ACC112 (cell line): ENCODE data around the gene ACADM.
"Not testable (repeated sequence)": the region's sequence is repeated elsewhere in the genome, so short reads cannot be mapped to it uniquely, and the experiment has no call there.

Experiments used
- H2AFZ ChIP-seq: fragments of 200-600 bp; sonication (generic); one replicate; pipeline ENCODE4 v1.6.0; 2017; ENCODE audit warnings: antibody characterized with exemption, low read length; ENCODE audit not compliant: unreplicated experiment
- H3K27ac ChIP-seq: fragments of 200-600 bp; sonication (generic); 2 replicates; pipeline ENCODE4 v1.5.1; 2014; ENCODE audit warnings: low read depth, mild to moderate bottlenecking, antibody characterized with exemption, low read length, moderate library complexity
- H3K27me3 ChIP-seq: fragments of 200-600 bp; sonication (generic); 2 replicates; pipeline ENCODE4 v1.6.1; 2014; ENCODE audit warnings: mild to moderate bottlenecking, antibody characterized with exemption, low read length, moderate library complexity, mixed read lengths; ENCODE audit not compliant: insufficient read depth
- H3K36me3 ChIP-seq: fragments of 200-600 bp; sonication (generic); 2 replicates; pipeline ENCODE4 v1.6.1; 2016; ENCODE audit warnings: mild to moderate bottlenecking, antibody characterized with exemption, low read length, moderate library complexity, mixed read lengths; ENCODE audit not compliant: insufficient read depth
- H3K4me1 ChIP-seq: fragments of 200-600 bp; sonication (generic); one replicate; pipeline ENCODE4 v1.6.1; 2016; ENCODE audit warnings: low read length, mixed read lengths; ENCODE audit not compliant: insufficient read depth, unreplicated experiment, control insufficient read depth
- H3K4me3 ChIP-seq: fragments of 200-600 bp; sonication (generic); 2 replicates; pipeline ENCODE4 v1.5.1; 2014; ENCODE audit warnings: mild to moderate bottlenecking, low read depth, low read length
- H3K79me2 ChIP-seq: fragments of 200-600 bp; sonication (generic); one replicate; pipeline ENCODE4 v1.6.0; 2016; ENCODE audit warnings: low read length; ENCODE audit not compliant: control insufficient read depth, unreplicated experiment, insufficient read depth

ACADM gene

GRCh38 chr1:75719810-75720209 is 4.7 kb upstream of the ACADM start:
- no peaks in the 10 kb centered on the region for H3K4me1 ChIP-seq
- H2AFZ ChIP-seq: no peak overlapping the region
- H3K4me3 ChIP-seq: no peak overlapping the region
- no peaks in the 10 kb centered on the region for H3K36me3 ChIP-seq
- peaks cover under 1% of the 10 kb centered on the region for H3K79me2 ChIP-seq
- H3K27me3 ChIP-seq: 0 out of 2 replicates have a peak, but pooled peaks cover 3% of the 10 kb centered on the region
- H3K27ac ChIP-seq: no peak overlapping the region

DNA sequence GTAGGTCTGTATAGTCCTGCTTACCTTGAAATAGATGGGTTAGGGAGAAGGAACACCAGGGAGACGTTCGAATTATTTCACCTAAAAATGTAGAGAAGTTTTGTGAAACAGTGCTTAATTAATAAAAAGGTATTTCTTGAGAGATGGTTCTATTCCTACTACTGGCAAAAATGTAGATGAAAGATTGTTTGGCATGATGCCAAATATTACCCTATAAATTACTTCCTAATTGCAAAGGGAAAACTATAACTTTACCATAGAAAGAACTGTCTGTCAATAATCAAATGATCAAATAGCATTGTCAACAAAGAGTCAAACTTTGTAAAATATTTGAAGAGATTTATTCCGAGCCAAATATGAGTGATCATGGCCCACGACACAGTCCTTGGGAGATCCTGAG is 4.2 kb upstream of the ACADM start:
- no peaks in the 10 kb centered on the region for H3K36me3 ChIP-seq
- H3K4me3 ChIP-seq: no peak overlapping the region
- no peaks in the 10 kb centered on the region for H3K4me1 ChIP-seq
- 0 out of 2 replicates have a peak, but pooled peaks cover 1% of the 10 kb centered on the region for H3K27me3 ChIP-seq
- H2AFZ ChIP-seq: no peak overlapping the region
- peaks cover 6% of the 10 kb centered on the region for H3K79me2 ChIP-seq
- H3K27ac ChIP-seq: no peak overlapping the region

- Histone ChIP-seq H2AFZ (no peak overlapping the region), H3K4me1 (peaks cover under 1% of the 10 kb centered on the region), H3K4me3 (no peak overlapping the region)
Observed at GRCh38 chr1:75720820-75721219, 3.7 kb upstream of the ACADM start.

DNA sequence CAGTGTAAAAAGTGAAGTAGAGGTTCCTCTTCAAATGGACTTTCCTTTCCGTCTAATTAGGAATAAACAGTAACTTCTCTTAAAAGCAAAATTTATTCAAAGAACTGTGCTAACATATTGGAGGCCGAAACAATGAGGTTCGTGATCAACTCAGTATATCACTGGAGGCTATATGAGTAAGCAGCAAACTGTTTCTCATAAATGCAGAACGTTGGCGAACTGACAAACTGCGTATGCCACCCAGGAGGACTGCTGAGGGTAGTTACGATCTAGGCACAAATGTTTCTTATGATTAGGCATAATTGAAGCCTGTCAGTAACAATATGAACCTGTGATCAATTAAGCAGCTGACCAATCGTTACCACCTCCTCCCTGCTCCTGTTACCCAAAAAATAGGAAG is 2.3 kb upstream of the ACADM start:
- not testable (repeated sequence) for H3K27me3 ChIP-seq, H3K4me1 ChIP-seq, H3K27ac ChIP-seq, H2AFZ ChIP-seq, H3K36me3 ChIP-seq, H3K4me3 ChIP-seq
- peaks cover 24% of the 10 kb centered on the region for H3K79me2 ChIP-seq

More at GRCh38 chr1:75720820-75721219, 3.7 kb upstream of the ACADM start:
- Histone ChIP-seq H3K79me2 (peaks cover 11% of the 10 kb centered on the region), H3K27me3 (no peaks in the 10 kb centered on the region), H3K36me3 (no peaks in the 10 kb centered on the region), H3K27ac (no peak overlapping the region)

DNA sequence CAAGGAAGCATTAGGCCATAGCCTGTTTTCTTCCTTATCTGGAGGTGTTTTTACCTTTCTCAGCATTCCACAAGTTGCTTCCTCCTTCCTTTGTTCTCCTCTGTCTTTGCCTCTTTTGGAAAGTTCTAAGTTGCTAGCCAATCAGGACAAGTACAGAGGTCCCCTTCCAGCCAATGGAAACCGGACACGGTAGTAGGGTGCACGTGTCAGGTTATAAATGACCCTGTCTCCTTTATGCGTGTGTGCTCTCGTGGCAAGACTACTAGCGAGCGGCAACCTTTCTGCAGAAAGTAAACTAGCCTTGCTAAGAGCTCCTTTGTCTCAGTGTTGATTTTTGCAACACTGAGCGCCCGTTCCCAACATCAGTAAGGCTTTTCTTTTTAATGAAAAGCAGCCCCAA is 1.5 kb upstream of the ACADM start:
- Histone ChIP-seq H3K27ac (no peak overlapping the region), H3K27me3 (no peaks in the 10 kb centered on the region), H3K4me1 (peaks cover 8% of the 10 kb centered on the region), H2AFZ (no peak overlapping the region), H3K4me3 (no peak overlapping the region), H3K36me3 (no peaks in the 10 kb centered on the region), H3K79me2 (peaks cover 31% of the 10 kb centered on the region)

DNA sequence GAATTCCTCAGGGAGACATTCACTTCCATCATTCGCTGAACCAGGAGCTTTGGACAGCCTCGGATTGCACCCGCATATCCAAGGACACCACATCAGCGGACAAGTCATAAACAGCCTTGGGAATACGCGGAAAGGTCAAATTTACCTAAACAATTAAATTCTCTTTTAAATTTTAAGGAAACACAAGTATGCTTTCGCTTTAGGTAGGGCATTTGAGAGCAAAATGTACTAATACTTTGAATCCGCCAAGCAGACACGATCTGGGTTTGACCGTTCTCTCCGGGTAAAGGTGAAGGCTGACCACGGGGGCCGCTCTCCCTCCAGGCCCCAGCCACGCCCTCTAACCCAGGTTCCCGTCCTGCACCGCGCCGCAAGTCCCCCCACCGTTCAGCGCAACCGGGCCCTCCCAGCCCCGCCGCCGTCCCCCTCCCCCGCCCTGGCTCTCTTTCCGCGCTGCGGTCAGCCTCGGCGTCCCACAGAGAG is 479 bp upstream of the ACADM start:
- H3K27ac ChIP-seq: peak overlapping the region; percentile 60
- H3K36me3 ChIP-seq: no peaks in the 10 kb centered on the region
- H2AFZ ChIP-seq: peak overlapping the region; percentile 92
- no peaks in the 10 kb centered on the region for H3K27me3 ChIP-seq
- H3K79me2 ChIP-seq: peaks cover 32% of the 10 kb centered on the region
- peak overlapping the region; percentile 92 for H3K4me3 ChIP-seq
- peaks cover 8% of the 10 kb centered on the region for H3K4me1 ChIP-seq

DNA sequence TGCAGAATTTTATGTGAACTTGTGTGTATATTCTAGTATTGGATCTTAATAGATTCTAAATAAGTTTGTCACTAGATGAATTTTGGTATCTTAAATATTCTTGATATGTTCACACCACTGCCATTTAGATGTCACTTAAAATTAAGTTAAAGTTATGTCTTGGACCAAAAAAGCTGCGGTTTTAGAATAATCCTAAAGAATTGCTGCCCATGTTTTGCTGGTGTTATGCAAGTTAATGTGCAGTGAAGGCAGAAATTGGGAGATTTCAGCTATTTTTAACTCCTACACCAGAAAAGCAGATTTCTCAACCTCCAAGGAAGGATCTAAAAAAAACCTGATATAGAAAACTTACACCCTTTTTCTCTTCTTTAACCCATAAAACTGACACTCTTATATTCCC is 757 bp downstream of the ACADM start:
- peaks cover 35% of the 10 kb centered on the region for H3K79me2 ChIP-seq
- no peaks in the 10 kb centered on the region for H3K27me3 ChIP-seq
- H3K27ac ChIP-seq: peak overlapping the region; percentile 60
- H3K36me3 ChIP-seq: no peaks in the 10 kb centered on the region
- H2AFZ ChIP-seq: peak overlapping the region; percentile 92
- H3K4me3 ChIP-seq: peak overlapping the region; percentile 92
- H3K4me1 ChIP-seq: peaks cover 8% of the 10 kb centered on the region

GRCh38 chr1:75725861-75726361 is 1.4 kb downstream of the ACADM start:
- 0 out of 2 replicates have a peak overlapping the region, but pooled peaks have one; percentile 60 for H3K27ac ChIP-seq
- peaks cover 8% of the 10 kb centered on the region for H3K4me1 ChIP-seq
- H3K27me3 ChIP-seq: no peaks in the 10 kb centered on the region
- H3K79me2 ChIP-seq: peaks cover 39% of the 10 kb centered on the region
- peak overlapping the region; percentile 92 for H3K4me3 ChIP-seq
- H2AFZ ChIP-seq: no peak overlapping the region
- H3K36me3 ChIP-seq: no peaks in the 10 kb centered on the region

GRCh38 chr1:75727571-75727970 is 3.1 kb downstream of the ACADM start:
- Histone ChIP-seq H3K27ac (no peak overlapping the region), H3K4me1 (peaks cover 20% of the 10 kb centered on the region), H3K27me3 (no peaks in the 10 kb centered on the region), H3K4me3 (no peak overlapping the region), H3K79me2 (peaks cover 45% of the 10 kb centered on the region), H2AFZ (no peak overlapping the region), H3K36me3 (no peaks in the 10 kb centered on the region)

- no peak overlapping the region for H3K4me3 ChIP-seq
- H3K79me2 ChIP-seq: peaks cover 38% of the 10 kb centered on the region
- H3K27ac ChIP-seq: no peak overlapping the region
- peaks cover 20% of the 10 kb centered on the region for H3K4me1 ChIP-seq
- no peak overlapping the region for H2AFZ ChIP-seq
- H3K27me3 ChIP-seq: no peaks in the 10 kb centered on the region
- H3K36me3 ChIP-seq: peaks cover 8% of the 10 kb centered on the region
Observed at GRCh38 chr1:75730432-75730831, 5.9 kb downstream of the ACADM start.

- Histone ChIP-seq H3K27me3 (no peaks in the 10 kb centered on the region), H3K36me3 (peaks cover 10% of the 10 kb centered on the region), H2AFZ (no peak overlapping the region), H3K79me2 (peaks cover 24% of the 10 kb centered on the region), H3K4me1 (peaks cover 11% of the 10 kb centered on the region), H3K4me3 (no peak overlapping the region), H3K27ac (no peak overlapping the region)
Observed at GRCh38 chr1:75731881-75732280, 7.4 kb downstream of the ACADM start.
